Ascending aorta (tissue), 2 donors: ENCODE results near the gene TOR1AIP2. TPM values are rescaled to one million over a fixed set of nuclear protein-coding genes. Genes with fewer than 3 reads are reported as not detected.

Experiments used
- DNase-seq, 2 donors: peaks; one replicate each; pipeline ENCODE4 v3.0.0-alpha.2; 2019; ENCODE audit warnings: low spot score in 2 of 2
- H3K27ac ChIP-seq, 2 donors: fragments of 200-600 bp; sonication (generic); one replicate each; pipeline ENCODE4 v1.5.1; 2016 to 2017; ENCODE audit warnings: mild to moderate bottlenecking in 1 of 2
- H3K27me3 ChIP-seq: fragments of 200-600 bp; sonication (generic); one replicate; pipeline ENCODE4 v1.5.1; 2017
- H3K36me3 ChIP-seq, 2 donors: fragments of 200-600 bp; sonication (generic); one replicate each; pipeline ENCODE4 v1.5.1; 2016
- H3K4me1 ChIP-seq, 2 donors: fragments of 200-600 bp; sonication (generic); one replicate each; pipeline ENCODE4 v1.5.1; 2016 to 2017; ENCODE audit warnings: mild to moderate bottlenecking in 1 of 2
- H3K4me3 ChIP-seq, 2 donors: fragments of 200-600 bp; sonication (generic); one replicate each; pipeline ENCODE4 v1.5.1; 2016 to 2017; ENCODE audit warnings: mild to moderate bottlenecking in 1 of 2
- H3K9me3 ChIP-seq, 2 donors: fragments of 200-600 bp; sonication (generic); one replicate each; pipeline ENCODE4 v1.5.1; 2016
- intact Hi-C: fragments of 100-400 bp; cut with DNase I; formaldehyde crosslinking; loops from one replicate; pipeline ENCODE4 v1.15.1; 2023
- total RNA-seq: library from RNA; depleted of rRNA; stranded (reverse); fragments of >200 nt; gene quantifications from one replicate; pipeline ENCODE4 v1.1.0, GENCODE V29; 2016
- TF ChIP-seq, protein P1 (sequence below), 3 experiments: fragments of 200-600 bp in 2 of 3; fragments of 450-650 bp in 1 of 3; sonication (generic) in 2 of 3; IDR thresholded peaks; one replicate each; pipeline ENCODE4 v1.5.1; 2016 to 2019; ENCODE audit warnings: antibody characterized with exemption in 3 of 3, mild to moderate bottlenecking in 1 of 3, moderate library complexity in 1 of 3

TOR1AIP2 gene
- total RNA-seq, 1 donor from 2014 or later, result 12.2 TPM

DNA sequence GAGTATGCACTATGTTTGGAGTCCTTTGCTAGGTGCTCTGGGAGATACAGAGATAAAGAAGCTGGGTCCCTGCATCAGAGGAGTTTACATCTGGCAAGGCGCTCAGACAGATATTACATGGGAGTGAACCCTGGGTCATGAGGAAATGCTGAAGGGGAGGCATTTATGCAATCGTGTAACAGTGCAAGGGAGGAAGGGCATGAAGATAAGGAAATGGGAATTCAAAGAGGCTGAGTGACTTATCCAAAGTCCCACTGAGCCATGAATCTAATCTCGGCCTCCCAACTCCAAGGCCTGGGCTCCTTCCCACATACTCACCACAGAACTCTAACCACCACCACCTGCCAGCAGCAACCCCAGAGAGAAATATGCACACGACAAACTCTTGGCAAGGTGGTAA is 82.9 kb downstream of the TOR1AIP2 start:
- no peak for DNase-seq
- TF ChIP-seq, protein P1, sequence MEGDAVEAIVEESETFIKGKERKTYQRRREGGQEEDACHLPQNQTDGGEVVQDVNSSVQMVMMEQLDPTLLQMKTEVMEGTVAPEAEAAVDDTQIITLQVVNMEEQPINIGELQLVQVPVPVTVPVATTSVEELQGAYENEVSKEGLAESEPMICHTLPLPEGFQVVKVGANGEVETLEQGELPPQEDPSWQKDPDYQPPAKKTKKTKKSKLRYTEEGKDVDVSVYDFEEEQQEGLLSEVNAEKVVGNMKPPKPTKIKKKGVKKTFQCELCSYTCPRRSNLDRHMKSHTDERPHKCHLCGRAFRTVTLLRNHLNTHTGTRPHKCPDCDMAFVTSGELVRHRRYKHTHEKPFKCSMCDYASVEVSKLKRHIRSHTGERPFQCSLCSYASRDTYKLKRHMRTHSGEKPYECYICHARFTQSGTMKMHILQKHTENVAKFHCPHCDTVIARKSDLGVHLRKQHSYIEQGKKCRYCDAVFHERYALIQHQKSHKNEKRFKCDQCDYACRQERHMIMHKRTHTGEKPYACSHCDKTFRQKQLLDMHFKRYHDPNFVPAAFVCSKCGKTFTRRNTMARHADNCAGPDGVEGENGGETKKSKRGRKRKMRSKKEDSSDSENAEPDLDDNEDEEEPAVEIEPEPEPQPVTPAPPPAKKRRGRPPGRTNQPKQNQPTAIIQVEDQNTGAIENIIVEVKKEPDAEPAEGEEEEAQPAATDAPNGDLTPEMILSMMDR (IDR thresholded peaks at IDR 0.05), result no peak
- intact Hi-C loops, result no loop called here
- no peak overlapping the region for H3K4me3 ChIP-seq
- H3K27ac ChIP-seq, result no peak overlapping the region
- H3K4me1 ChIP-seq, result no peaks in the 10 kb centered on the region
- H3K27me3 ChIP-seq, result no peaks in the 10 kb centered on the region
- H3K9me3 ChIP-seq, result no peaks in the 10 kb centered on the region
- H3K36me3 ChIP-seq, result no peaks in the 10 kb centered on the region

DNA sequence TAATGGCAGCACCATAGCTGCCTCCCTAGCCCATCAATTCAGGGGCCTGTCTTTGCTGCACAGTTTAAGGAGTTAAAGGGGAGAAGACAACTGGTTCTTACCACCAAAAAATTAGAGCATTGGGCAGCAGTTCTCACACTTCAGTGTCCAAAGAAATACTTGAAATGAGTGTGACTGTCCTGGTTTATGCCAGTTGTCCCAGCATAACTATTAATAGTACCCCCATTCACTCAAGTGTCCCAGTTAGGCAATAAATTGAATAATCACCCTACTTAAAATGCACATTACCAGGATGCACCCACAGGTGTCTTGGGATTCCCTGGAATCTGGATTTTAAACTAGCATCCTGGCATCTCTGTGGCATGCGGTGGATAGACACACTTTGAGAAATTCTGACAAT is 83.5 kb downstream of the TOR1AIP2 start:
- TF ChIP-seq, protein P1 (IDR thresholded peaks at IDR 0.05), result no peak

DNA sequence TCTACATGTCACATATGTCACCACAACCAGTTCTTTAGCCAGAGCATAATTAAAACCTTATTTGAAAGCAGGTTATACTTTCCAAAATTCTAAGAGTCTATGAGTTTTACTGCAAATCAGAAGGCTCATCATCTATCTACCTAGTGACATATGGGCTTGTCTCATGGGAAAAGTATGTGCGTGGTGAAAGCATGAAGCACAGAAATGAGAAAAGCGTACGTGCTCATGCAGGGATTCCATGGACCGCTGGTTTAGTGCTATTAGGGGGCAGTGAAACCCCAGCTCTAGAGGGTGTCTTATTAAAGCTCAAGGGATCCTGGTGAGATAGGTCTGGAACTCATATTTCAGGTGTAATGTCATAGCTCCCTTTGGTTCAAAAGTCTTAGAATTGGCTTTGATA is 84.3 kb downstream of the TOR1AIP2 start:
- Histone ChIP-seq H3K9me3 (no peaks in the 10 kb centered on the region), H3K27ac (no peak overlapping the region), H3K27me3 (no peaks in the 10 kb centered on the region), H3K36me3 (no peaks in the 10 kb centered on the region), H3K4me3 (no peak overlapping the region), H3K4me1 (no peaks in the 10 kb centered on the region)
- TF ChIP-seq, protein P1 (IDR thresholded peaks at IDR 0.05), result no peak
- DNase-seq, result no peak
- intact Hi-C loops, result no loop called here

More for the DNA sequence above, 83.5 kb downstream of the TOR1AIP2 start:
- Histone ChIP-seq H3K9me3 (no peaks in the 10 kb centered on the region), H3K4me3 (no peak overlapping the region), H3K4me1 (no peaks in the 10 kb centered on the region), H3K36me3 (no peaks in the 10 kb centered on the region), H3K27ac (no peak overlapping the region), H3K27me3 (no peaks in the 10 kb centered on the region)
- intact Hi-C loops, result no loop called here
- no peak for DNase-seq

Other genes starting within 250 kb of the TOR1AIP2 start
- not detected for gene FAM163A, start 134.5 kb downstream of the TOR1AIP2 start, total RNA-seq
- 46.6 TPM for gene TOR1AIP1, start 4.5 kb upstream of the TOR1AIP2 start, total RNA-seq
- gene CEP350, start 77.0 kb upstream of the TOR1AIP2 start, total RNA-seq, result 37.8 TPM